Posterior vena cava (tissue), 2 donors: ENCODE data around the gene HLTF. TPM values are rescaled to one million over a fixed set of nuclear protein-coding genes. Genes with fewer than 3 reads are reported as not detected.
"Not testable (repeated sequence)": the region's sequence is repeated elsewhere in the genome, so short reads cannot be mapped to it uniquely, and the experiment has no call there.

Source experiments
- DNase-seq: peaks from one replicate; pipeline ENCODE4 v3.0.0-alpha.2; 2020; ENCODE audit warnings: low spot score
- intact Hi-C, 2 donors: fragments of 100-400 bp; cut with DNase I; formaldehyde crosslinking; loops; one replicate each; pipeline versions ENCODE4 v1.14.1 to v1.14.2; 2022 to 2023
- total RNA-seq, 2 donors: library from RNA; stranded (reverse); fragmentation: NEBNext Ultra II Directional; extraction: Animal tissue kit (Norgen Biotek cat#: 25700); gene quantifications; one replicate each; pipeline ENCODE4 v1.2.1, GENCODE V29; 2021
- donor health status: DM: yes; HTN: yes; CAD: no.
- donor health status: DM: yes; HTN: yes; CAD: no.

The HLTF gene
- total RNA-seq, 2 donors from 2014 or later, result 20.8 to 25.8 TPM

- no peak for DNase-seq
- intact Hi-C loops, result no loop called here
Measured at GRCh38 chr3:149003653-149004305, 82.6 kb downstream of the HLTF start.

GRCh38 chr3:149001727-149002126, 84.6 kb downstream of the HLTF start:
- no peak for DNase-seq
- intact Hi-C loops, result no loop called here

- intact Hi-C loops, result no loop called here
- no peak for DNase-seq
Measured at GRCh38 chr3:149000206-149000745, 86.1 kb downstream of the HLTF start.

- DNase-seq, result no peak
- intact Hi-C loops, result no loop called here
Measured at GRCh38 chr3:148999806-149000205, 86.5 kb downstream of the HLTF start.

- DNase-seq, result no peak
- intact Hi-C loops, result no loop called here
Measured at GRCh38 chr3:148998715-148999423, 87.5 kb downstream of the HLTF start.

GRCh38 chr3:148998297-148998696, 88.0 kb downstream of the HLTF start:
- no peak for DNase-seq
- intact Hi-C loops, result no loop called here

GRCh38 chr3:148997623-148998022, 88.7 kb downstream of the HLTF start:
- intact Hi-C loops, result no loop called here
- DNase-seq, result no peak

GRCh38 chr3:148992635-148993255, 93.6 kb downstream of the HLTF start:
- intact Hi-C loops, result no loop called here

GRCh38 chr3:148992027-148992634, 94.2 kb downstream of the HLTF start:
- peak; percentile 88 for DNase-seq
- intact Hi-C loops, result no loop called here

More at GRCh38 chr3:148992635-148993255, 93.6 kb downstream of the HLTF start:
- DNase-seq, result no peak

- peak; percentile 94 for DNase-seq
- intact Hi-C loops, result no loop called here
Measured at GRCh38 chr3:148991219-148992026, 94.9 kb downstream of the HLTF start, which contains the start of gene GYG1. TSS of gene GYG1 (plus strand) at chr3:148991540. CDS start at chr3:148991641, 101 bp downstream.

GRCh38 chr3:148990236-148990635, 96.1 kb downstream of the HLTF start:
- no peak for DNase-seq
- intact Hi-C loops, result no loop called here

GRCh38 chr3:148987551-148987950, 98.8 kb downstream of the HLTF start:
- DNase-seq, intact Hi-C loops: not testable (repeated sequence)

- intact Hi-C loops, result no loop called here
- DNase-seq, result no peak
Measured at GRCh38 chr3:148981273-148981672, 105.1 kb downstream of the HLTF start.

Other genes starting within 250 kb of the HLTF start
- gene CPA3, start 221.2 kb downstream of the HLTF start, total RNA-seq, result 10 to 100 TPM in 1 of 2 donors, 1 to 10 TPM in 1; 7.1 to 16.1 TPM
- gene GYG1, start 95.0 kb downstream of the HLTF start, total RNA-seq, result 100 to 1,000 TPM in 1 of 2 donors, 10 to 100 TPM in 1; 70.5 to 106 TPM
- 10 to 100 TPM; 14.5 to 16.3 TPM for gene HPS3, start 43.1 kb upstream of the HLTF start, total RNA-seq
- 10 to 100 TPM; 13.7 to 41.3 TPM for gene CP, start 135.3 kb upstream of the HLTF start, total RNA-seq
- gene TM4SF18, start 247.1 kb upstream of the HLTF start, total RNA-seq, result 1 to 10 TPM; 5.6 to 6.6 TPM